Measurements from ENCODE around the gene STPG2.
"Not testable (repeated sequence)": the region's sequence is repeated elsewhere in the genome, so short reads cannot be mapped to it uniquely, and the experiment has no call there.

STPG2 gene

GRCh38 chr4:97633831-97634230, 509.4 kb downstream of the STPG2 start:
- not testable (repeated sequence) for DNase-seq (ENCODE audit: low read depth)

- no peak for DNase-seq (ENCODE audit: low read depth)
These were observed 515.5 kb downstream of the STPG2 start for GRCh38 chr4:97627750-97628149.

GRCh38 chr4:97624204-97624603, 519.1 kb downstream of the STPG2 start:
- DNase-seq (ENCODE audit: low read depth), result no peak

- DNase-seq (ENCODE audit: low read depth), result no peak
These were observed 537.3 kb downstream of the STPG2 start for GRCh38 chr4:97605932-97606331.

GRCh38 chr4:97593248-97593647, 550.0 kb downstream of the STPG2 start:
- no peak for DNase-seq (ENCODE audit: low read depth)

GRCh38 chr4:97590266-97590665, 553.0 kb downstream of the STPG2 start:
- no peak for DNase-seq (ENCODE audit: low read depth)

- DNase-seq (ENCODE audit: low read depth), result no peak
These were observed 553.6 kb downstream of the STPG2 start for GRCh38 chr4:97589481-97590196.

- no peak for DNase-seq (ENCODE audit: low read depth)
These were observed 555.4 kb downstream of the STPG2 start for GRCh38 chr4:97587912-97588311.

- DNase-seq (ENCODE audit: low read depth), result no peak
These were observed 558.0 kb downstream of the STPG2 start for GRCh38 chr4:97585274-97585673.

- DNase-seq (ENCODE audit: low read depth), result no peak
These were observed 560.4 kb downstream of the STPG2 start for GRCh38 chr4:97582890-97583289.

- no peak for DNase-seq (ENCODE audit: low read depth)
These were observed 566.3 kb downstream of the STPG2 start for GRCh38 chr4:97577004-97577403.

GRCh38 chr4:97560009-97560408, 583.3 kb downstream of the STPG2 start:
- no peak for DNase-seq (ENCODE audit: low read depth)

- no peak for DNase-seq (ENCODE audit: low read depth)
These were observed 585.0 kb downstream of the STPG2 start for GRCh38 chr4:97558204-97558778.

- not testable (repeated sequence) for DNase-seq (ENCODE audit: low read depth)
These were observed 592.6 kb downstream of the STPG2 start for GRCh38 chr4:97550637-97551036.

- no peak for DNase-seq (ENCODE audit: low read depth)
These were observed 594.2 kb downstream of the STPG2 start for GRCh38 chr4:97548943-97549583.

GRCh38 chr4:97548186-97548585, 595.1 kb downstream of the STPG2 start:
- DNase-seq (ENCODE audit: low read depth), result no peak

GRCh38 chr4:97531351-97531750, 611.9 kb downstream of the STPG2 start:
- no peak for DNase-seq (ENCODE audit: low read depth)

GRCh38 chr4:97530676-97531075, 612.6 kb downstream of the STPG2 start:
- no peak for DNase-seq (ENCODE audit: low read depth)

GRCh38 chr4:97525236-97525635, 618.0 kb downstream of the STPG2 start:
- no peak for DNase-seq (ENCODE audit: low read depth)

GRCh38 chr4:97517939-97518338, 625.3 kb downstream of the STPG2 start:
- no peak for DNase-seq (ENCODE audit: low read depth)

GRCh38 chr4:97513917-97514316, 629.4 kb downstream of the STPG2 start:
- no peak for DNase-seq (ENCODE audit: low read depth)
